C1 segment of cervical spinal cord (tissue), 14 donors: ENCODE measurements around the gene MLIP.

Experiments used
- DNase-seq, 14 donors: peaks; one replicate each; lab custom pipeline; 2025; lab: John Stamatoyannopoulos, UW

The MLIP gene

GRCh38 chr6:54282186-54282585, 170.9 kb downstream of the MLIP start:
- DNase-seq = no peak

DNA sequence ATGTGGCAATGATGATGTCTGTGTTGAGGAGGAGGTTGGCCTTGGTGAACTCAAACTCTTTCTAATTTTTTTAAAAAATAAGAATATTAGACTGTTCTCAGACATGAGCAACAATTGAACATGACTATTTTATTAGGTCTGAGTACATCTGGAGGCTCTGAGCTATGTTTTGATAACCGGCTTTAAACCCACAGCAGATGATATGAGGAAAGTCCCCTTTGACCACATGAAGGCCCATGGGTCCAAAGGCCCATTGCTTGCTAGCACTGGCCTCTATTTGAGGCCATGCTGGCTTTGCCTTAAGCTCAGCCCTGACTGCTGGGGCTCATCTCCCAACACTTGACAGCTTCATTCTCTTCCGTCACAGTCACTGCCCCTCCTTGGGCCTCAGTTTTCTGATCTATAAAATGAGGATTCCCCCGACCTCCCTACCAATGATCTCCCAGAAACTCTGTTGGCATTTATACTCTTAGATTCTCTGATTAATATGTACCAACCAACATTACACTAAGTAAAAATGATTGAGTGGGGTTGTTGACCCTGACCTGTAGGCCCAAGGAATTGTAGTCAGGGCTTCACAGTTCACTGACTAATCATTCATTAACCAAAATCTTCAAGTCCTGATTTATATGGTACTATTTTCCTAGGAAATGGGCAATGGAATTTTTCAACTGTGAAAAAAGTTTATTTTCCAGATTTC, 173.1 kb downstream of the MLIP start:
- no peak for DNase-seq

DNA sequence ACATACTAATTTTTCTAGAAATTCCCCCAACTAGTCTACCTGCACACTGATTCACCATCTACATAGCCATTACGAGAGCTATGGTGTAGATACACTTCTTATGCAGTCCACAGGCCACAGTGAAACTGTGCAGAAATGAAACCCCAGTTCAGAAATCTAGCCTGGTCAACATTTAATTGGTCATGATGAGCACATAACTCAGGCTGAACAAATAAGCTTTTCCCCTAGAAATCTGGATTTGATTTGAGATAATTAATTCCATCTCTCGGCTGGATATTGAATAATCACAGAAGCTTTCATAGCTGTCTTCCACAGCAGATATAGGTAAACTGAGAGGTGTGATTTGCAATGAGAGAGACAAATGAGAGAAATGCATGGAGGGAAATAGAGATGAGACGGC, 174.4 kb downstream of the MLIP start:
- DNase-seq = no peak

DNA sequence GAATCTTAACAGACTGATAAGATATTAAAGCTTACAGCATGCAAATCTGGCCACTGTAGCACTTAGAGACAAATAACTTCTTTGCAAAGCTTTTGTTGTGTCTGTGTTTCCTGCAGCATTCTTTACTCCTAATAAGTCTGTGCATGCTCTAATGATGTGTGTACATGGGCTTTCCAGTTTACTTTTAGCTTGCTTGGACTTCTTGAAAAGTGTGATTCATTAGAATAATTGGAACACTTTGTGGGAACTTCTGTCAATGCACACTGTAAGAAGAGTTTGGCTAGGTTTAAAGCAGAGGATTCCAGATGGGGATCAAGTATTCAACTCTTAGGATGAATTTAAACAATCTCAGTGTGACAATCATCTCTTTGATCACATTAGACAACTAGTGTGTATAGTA, 174.9 kb downstream of the MLIP start:
- no peak for DNase-seq

GRCh38 chr6:54288474-54288873, 177.2 kb downstream of the MLIP start:
- DNase-seq = no peak

GRCh38 chr6:54289426-54289825, 178.2 kb downstream of the MLIP start:
- no peak for DNase-seq

GRCh38 chr6:54291146-54291545, 179.9 kb downstream of the MLIP start:
- DNase-seq = no peak

DNA sequence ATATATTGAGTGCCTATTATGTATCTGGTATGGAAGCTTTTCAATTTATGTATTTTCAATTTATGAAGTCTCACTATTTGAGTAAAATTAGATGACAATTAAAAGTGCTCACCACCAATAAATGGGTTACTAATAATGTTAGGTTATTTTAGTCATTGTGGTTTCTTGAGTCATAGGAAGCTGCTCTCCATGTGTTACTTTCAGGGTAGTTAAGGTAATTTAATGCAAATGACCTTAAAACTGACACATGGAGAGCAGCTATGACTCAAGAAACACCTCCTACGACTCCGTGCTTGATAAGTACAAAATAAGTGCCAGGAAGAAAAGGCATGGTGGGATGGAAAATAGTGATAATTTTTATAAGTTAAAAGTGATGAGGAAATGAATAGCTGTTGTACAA, 180.5 kb downstream of the MLIP start:
- DNase-seq = no peak

- DNase-seq = no peak
Measured at GRCh38 chr6:54294965-54295532, 183.8 kb downstream of the MLIP start.

- DNase-seq = no peak
Measured at GRCh38 chr6:54299542-54300269, 188.5 kb downstream of the MLIP start.

GRCh38 chr6:54301770-54302169, 190.5 kb downstream of the MLIP start:
- DNase-seq = no peak

- DNase-seq = no peak
Measured at GRCh38 chr6:54307439-54307910, 196.2 kb downstream of the MLIP start.

- DNase-seq = no peak
Measured at GRCh38 chr6:54308289-54308985, 197.2 kb downstream of the MLIP start, which contains the start of gene TINAG. TINAG (plus strand) TSS chr6:54308441; CDS start chr6:54308551, 110 bp downstream.

- DNase-seq = no peak
Measured at GRCh38 chr6:54308986-54309315, 197.7 kb downstream of the MLIP start.

- no peak for DNase-seq
Measured at GRCh38 chr6:54310377-54311152, 199.3 kb downstream of the MLIP start.

GRCh38 chr6:54315656-54316055, 204.4 kb downstream of the MLIP start:
- DNase-seq = no peak
